DLD1 (cell line): ENCODE data around the gene PON2.

Experiments used
- in situ Hi-C: cut with HindIII; loops from 2 replicates; pipeline ENCODE4 v1.10.0; 2017; ENCODE audit warnings: low sequenced_read_pairs

PON2 gene

DNA sequence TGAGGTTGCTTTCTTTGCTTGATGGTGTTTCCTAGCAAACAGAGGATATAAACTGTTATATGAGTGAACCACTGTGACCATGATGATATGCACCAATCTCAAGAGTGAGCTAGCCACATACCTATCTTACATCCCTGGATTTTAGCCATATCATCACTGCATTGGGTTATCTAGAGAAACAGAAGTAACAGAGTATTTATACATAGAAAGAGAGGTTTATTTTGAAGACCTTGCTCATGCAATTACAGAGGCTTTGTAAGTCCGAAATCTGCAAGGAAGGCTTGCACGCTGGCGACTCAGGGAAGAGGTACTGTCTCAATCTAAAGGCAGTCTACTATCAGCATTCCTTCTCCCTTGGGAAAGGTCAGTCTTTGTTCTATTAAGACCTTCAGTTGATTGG, 11.8 kb upstream of the PON2 start:
- in situ Hi-C loops: no loop called here

DNA sequence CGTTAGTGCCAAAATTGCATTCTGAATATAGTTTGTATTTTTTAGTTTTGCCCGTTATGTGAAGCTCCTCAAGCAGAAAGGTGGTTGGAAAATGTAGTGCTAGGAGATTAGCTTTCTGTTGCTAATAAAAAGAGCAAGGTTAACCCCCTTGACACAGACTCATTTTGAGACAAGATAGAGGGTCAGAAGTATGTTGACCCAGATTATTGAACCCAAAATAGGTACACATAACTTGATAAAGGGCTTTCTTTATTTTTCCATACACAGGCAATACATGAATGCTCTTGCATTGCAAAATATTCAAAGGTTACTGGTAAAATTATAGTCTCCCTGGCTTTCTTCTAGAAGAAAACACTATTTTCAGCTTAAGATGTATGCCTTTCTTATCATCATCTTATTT, 10.0 kb upstream of the PON2 start:
- in situ Hi-C loops: no loop called here

DNA sequence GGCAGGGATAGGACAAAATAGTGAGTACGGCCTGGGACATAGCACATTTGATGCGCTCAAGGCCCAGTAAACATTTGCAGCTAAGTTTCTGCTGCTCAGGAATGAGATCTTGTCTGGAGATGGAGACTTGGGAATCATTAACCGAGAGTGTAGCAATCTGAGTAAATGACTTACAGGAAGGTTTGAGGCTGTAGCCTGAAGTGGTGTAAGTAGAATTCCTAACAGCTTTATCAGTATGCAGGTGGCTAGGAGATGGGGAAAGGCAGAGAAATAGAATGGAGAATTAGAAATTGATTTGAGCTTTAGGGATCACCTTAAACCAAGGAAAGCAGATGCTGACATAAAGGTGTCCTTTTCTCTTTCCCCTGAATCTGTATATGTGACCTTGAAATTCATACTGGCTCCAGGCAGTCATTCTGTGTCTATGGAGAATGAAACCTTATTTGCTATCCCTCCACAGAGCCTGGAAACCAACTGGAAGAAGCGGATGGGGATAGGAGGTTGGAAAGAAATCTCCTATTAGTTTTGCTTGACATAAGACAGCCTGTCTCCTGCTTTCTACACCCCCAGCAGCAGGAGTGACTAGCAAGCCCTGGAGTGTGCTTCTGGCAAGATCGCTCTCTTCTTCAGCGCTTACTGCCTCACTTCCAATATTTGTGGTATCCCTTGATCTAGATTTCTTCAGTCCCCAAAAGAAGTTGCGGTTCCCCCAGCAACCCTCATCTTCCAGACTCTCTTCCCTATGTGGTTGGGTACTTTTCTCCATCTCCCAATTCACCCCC, 6.4 kb upstream of the PON2 start:
- in situ Hi-C loops: no loop called here

DNA sequence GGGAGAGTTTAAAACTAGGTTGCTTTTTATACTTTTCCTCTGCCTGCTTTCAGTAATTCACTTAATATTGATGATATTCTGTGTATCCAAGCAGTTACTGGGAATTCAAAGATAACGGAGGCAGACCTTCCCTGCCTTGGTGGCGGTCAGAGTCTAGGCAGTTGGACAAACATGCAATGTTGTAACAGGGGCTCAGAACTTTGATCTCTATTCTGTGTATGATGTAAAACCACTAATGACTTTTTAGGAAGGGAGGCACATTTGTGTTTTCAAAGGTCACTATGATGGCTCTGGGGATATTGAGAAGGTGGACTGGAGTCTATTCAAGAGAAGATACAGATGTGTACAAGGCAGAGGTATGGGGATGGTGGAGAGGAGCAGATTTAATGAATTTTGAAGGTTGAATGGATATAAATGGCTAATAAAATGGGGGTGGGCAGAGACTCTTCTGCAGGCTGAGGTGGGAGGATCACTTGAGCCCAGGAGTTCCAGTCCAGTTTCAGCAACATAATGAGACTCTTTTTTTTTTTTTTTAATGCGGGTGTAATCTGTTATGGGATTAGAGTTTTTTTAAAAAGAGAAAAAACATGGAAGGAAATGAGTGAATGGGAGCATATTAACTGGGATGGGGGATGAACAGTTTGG, 5.7 kb upstream of the PON2 start:
- in situ Hi-C loops: no loop called here

DNA sequence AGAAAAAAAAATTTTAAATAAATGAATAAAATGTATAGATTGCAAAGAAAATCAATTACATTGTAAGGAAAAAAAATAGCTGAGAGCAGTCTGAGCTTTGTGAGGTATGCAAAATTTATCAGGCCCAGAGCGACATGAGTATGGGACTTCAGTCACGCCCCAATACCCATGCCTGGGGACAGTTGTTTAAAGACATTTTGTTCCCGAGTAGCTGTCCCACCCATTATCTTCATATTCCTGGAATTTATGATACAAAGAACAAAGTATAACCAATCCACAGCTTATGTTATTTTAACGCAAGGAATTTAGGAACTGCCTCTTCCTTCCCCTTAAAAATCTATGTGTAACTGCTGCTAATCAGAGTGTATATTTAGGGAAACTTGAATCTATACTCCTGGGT, 1.6 kb upstream of the PON2 start:
- in situ Hi-C loops: no loop called here

DNA sequence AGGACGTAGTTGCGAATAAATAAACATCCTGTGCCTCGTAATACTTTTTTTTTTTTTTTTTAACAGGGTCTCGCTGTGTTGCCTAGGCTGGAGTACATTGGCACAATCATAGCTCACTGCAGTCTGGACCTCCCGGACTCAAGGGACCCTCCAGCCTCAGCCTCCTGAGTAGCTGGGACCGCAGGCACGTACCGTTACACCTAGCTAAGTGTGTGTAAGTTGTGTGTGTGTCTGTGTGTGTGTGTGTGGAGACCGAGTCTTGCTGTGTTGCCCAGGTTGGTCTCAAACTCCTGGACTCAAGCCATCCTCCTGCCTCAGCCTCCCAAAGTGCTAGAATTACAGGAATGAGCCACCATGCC, 573 bp upstream of the PON2 start:
- in situ Hi-C loops: no loop called here

DNA sequence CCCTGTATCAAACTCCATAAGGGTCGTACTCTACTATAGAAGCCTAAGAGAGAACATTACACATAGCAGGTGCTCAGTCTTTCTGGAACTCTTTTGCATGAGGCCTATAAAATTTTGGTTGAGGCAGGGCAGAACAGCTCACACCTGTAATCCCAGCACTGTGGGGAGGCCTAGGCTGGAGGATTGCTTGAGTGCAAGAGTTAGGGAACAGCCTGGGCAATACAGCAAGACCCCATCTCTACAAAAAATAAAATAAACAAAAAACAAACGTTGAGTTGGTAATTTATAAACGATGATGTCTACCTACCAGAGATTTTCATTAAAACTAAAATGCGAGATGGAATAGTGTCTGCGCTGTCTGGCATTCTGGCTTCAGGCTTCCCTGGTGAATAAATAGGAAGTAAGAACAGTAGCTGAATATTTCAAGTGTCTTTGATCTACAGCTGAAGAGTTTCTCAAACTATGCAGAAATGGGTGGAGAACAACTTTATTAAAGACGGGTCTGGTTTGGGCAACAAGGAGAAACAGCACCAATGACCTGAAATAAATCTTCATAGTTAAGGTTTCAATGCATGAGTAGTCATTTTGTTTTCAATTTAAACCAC, 774 bp downstream of the PON2 start:
- in situ Hi-C loops: no loop called here

DNA sequence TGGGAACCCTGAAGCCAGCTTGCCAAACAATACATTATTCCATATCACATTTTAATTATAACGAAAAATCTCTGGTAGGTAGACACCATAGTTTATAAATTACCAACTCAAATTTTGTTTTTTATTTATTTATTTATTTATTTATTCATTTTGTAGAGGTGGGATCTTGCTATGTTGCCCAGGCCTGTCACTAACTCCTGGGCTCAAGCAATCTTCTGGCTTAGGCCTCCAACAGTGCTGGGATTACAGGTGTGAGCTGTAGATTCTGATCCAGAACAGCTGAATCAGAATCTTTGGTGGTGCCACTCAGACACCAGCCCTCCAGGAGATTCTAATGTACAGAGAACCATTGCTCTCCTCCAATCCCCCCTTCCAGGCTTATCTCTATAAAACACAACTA, 1.7 kb downstream of the PON2 start:
- in situ Hi-C loops: no loop called here

DNA sequence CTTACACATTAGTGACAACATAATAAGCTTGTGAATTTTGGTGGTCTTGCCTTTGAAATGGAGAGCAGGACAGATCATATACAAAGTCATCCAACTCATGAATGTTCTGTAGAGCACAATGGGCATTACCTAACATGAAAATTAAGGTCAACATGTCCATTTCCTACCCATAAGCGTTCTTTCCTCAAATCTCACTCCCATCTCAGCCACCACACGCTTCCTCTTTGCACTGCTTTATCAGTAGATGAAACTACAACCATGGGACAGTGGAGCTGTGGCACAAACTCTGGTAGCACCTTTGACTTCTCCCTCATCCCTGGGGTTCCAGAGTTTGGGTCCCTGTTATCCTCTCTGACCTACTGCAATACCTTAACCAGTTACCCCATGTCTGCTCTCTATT, 2.2 kb downstream of the PON2 start:
- in situ Hi-C loops: no loop called here

DNA sequence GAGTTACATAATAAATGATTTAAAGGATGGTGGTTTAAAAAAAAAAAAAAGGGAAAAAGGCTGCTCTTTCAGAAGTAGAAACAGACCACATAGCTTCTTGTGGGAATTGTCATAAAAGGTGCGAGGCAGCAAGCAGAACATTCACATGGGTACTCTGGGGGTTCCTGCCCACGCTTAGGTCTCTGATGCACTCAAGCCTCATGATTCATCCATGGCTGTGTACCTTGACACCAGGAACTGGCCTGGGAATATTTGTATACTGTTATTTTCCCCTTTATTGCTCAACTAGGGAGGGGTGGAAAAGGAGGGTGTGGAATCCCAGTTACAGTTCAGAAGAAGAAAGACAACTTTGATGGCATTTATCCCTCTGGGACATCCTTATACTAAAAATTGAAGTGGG, 4.0 kb downstream of the PON2 start:
- in situ Hi-C loops: no loop called here

DNA sequence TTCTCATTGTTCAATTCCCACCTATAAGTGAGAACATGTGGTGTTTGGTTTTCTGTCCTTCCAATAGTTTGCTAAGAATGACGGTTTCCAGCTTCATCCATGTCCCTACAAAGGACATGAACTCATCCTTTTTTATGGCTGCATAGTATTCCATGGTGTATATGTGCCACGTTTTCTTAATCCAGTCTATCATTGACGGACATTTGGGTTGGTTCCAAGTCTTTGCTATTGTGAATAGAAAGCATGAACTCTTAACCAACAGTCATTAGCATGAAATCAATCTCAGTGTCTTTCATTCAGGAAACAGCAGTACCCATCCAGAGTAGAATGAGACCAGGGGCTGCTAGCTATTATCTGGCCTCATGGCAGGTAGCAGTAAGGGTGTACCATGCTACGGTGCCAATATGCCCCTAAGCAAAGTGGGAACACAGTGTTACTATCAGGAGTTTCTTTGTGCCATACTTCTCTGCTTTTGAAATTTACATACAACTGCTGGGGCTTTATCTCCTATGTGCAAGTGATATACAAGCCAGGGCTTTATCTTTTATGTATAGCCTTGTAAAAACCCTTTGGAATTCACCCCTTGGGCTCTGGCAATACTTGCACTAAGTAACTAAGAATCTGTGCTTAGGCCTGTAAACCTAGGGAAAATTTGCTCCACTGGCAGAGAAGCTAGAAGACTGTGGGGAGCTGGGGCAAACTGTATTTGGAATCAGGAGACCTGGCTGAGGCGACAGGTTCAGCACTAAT, 5.4 kb downstream of the PON2 start:
- in situ Hi-C loops: no loop called here

DNA sequence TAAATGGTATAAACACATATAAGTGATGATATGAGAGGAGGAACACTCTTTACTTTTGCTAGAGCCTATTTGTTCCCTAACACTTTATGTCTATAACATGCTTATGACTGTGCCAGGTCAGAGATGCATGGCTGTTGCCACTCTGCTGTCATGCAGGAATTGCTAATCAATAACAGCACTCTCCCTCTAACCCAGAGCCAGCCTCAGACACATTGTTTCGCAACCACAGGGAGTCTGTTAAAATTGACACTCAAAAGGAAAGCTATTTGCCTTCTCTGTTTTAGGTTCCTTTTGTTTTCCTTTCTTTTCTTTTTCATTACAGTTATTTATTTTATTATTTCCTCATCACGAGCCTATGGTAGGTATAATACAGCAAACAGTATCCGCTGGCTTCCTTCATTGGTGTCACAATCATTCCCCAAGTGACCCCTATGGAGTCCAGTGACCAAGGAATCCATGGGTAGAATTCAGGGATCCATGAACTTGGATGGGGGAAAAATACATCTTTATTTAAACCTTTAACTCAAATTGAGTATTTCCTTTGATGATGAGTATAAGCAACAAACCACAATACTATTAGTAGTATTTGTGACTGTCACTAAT, 6.8 kb downstream of the PON2 start:
- in situ Hi-C loops: no loop called here

DNA sequence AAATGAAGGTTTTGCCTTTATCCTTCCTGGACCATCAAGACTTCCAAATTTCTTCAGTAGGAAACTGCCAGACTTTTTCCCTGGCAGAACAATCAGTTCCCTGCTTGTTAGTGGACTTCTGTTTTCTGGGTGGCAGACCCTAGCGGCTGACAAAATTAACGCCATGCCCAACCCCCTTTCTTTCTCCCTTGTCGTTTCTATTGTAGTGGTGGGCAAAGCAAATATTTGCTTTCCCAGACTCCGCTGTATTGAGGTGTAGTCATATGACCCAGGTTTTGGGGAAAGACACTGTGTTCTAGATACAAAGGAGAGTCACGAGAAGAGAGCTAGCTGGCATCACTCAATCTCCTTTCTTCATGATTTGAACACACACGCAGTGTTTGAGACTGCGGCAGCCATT, 7.7 kb downstream of the PON2 start:
- in situ Hi-C loops: no loop called here

DNA sequence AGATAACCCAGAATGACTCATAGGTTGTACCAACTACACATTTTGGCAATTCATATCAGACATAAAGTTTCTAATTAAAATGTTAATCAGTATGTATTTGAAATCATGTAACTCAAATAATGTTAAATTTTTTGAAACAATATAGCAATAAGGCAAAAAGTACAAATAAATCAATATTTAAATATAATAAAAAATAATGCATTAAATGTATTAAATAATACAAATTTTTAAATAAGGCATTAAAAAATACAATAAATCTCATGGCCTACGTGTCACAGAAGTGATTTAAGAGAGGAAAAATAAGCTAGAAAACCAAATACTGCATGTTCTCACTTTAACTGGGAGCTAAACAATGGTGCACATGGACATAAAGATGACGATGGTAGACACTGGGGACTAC, 9.1 kb downstream of the PON2 start:
- in situ Hi-C loops: no loop called here

DNA sequence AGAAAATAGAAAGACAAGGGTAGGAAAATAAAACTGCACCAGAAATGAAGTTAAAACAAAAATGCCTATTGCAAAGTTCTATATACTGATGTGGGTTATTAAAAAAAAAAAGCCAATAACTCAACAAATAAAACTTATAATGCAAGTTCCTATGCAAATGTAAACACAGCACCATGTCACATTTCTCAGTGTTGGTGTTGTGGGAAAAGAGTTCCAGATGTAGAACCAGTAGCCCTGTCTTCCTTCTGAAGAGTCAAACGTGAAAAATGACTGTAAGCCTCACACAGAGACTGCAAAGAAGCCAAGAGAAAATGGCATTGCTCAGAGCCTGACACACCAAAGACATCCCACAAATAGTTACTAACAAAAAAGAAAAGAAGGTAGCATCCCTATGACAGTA, 10.1 kb downstream of the PON2 start:
- in situ Hi-C loops: no loop called here

DNA sequence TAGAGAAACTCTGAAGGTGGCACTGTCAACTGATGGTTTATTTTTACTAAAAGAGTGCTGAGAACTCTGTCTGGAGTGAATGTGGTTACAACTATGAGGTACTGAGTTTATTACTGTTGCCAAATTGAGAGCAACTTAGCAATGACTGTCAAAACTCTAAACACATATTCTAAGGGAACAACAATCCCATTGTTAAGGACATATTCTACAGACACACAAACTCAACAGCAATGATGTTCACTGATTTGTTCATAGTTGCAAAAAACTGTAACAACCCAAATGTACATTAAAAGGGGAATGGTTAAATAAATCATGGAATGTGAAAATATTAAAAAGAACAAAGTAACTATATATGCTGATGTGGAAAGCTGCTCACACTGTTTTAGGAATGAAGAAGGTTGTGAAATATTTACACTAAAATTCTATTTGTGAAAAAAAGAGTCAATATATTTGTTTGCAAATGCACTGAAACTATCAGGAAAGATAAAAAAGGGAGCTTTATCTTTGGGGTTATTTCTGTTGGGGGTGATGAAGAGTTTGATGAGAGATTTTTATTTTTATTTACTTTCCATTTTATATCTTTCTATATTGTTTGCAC, 12.9 kb downstream of the PON2 start:
- in situ Hi-C loops: no loop called here

DNA sequence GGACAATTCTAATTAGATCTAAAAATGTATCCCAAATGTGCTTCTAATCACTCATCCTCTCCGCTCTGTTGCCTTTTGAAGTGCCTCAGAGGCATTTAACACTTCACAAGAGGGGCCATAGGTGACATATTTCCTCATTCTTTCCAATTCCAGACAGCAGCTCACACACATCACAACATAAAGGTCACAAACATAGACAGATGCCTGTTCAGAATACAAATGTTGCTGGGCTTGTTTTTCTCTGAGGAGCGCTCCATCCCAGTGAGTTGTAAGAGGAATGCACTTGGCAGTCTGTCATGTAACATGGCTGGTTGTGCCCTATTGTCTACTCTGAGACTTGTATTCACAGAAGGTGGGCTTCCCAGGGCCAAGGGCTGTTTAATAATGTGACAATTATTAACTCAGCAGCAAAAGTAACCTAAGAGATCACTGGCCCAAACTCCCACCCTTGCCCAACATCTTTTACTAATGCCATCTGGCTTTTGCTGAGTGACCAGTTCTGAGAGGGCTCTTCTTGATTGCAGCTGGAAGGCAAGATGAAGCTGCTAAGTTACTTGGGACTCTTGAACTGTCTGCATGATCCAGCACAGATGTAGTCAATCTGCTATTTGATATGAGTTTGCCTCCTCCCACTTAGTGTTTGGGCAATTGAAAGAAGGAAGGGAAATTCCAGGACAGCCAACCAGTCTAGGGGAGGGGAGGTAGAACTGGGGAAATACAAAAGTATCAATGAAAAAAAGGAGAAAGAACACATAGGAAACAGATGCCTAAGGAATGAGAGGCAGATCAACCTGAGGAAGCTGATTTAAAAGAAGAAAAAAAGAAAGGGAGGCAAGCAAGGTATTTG, 13.6 kb downstream of the PON2 start:
- in situ Hi-C loops: no loop called here

DNA sequence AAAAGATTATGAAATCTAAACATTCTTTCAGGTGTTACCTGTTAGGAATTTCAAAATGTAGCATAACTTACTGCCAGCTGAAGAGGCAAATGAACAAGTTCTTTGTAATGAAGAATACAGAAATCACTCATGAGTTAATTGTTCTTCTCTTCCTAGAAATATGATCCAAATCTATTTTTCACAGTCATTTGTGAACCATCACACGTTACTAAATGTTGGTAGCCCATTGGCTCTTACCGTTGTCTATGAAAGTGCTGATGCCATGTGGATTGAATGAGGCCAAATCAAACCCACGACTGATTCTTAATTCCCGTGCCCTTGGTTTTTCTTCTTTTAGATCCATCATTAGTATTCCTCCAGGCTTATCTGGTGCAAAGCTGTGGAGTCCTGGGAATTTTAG, 22.8 kb downstream of the PON2 start:
- in situ Hi-C loops: no loop called here

DNA sequence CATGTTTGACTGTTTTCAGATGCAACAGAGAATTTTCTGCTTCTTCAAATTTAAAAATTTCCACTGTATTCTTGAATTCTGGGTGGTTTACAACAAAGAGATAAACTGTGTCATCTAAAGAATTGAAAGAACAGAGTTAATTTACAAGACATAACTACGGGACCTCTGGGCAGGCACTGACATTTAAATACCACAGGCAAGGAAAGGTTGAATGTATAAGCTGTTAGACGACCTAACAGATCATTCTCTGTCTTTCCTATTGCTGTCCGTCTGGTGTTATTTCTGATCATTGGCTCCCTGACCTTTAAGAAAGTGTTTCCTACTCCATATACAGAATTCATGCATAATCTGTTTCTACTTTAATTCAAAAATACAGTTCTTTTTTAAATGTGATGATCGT, 23.2 kb downstream of the PON2 start:
- in situ Hi-C loops: no loop called here

DNA sequence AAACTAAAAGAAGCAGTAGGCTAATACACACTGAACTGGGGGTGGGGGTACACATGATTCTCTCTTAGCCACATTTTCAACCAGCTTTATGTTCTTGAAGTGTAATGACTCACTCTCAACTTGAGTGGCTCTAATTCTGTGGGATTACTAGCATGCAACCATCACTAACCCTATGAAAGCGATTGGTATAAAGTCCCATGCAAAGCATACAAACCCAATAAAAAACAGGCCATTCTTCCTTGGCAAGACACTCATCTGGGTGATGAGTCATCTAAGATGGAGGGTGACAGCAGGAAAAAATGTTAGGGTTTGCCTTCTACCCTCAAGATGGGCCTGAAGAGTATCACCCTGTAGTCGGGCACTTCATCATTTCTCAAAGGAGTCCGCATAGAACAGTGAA, 23.8 kb downstream of the PON2 start:
- in situ Hi-C loops: no loop called here
